ENCODE data around the gene ITPKB. TPM values are rescaled to one million over a fixed set of nuclear protein-coding genes. Genes with fewer than 3 reads are reported as not detected.

The ITPKB gene
- total RNA-seq, 4 donors from 2014 or later, result 22.2 to 68.6 (median 31.5) TPM

- no peak for TF ChIP-seq CTCF (IDR thresholded peaks at IDR 0.05)
- ATAC-seq (ENCODE audit: low FRiP score), result no peak
- no peak for DNase-seq (ENCODE audit: low spot score)
Observed at GRCh38 chr1:226666692-226667091, 72.4 kb downstream of the ITPKB start.

GRCh38 chr1:226666164-226666506 lies 72.9 kb downstream of the ITPKB start:
- ATAC-seq (ENCODE audit: low FRiP score), result no peak
- TF ChIP-seq CTCF (IDR thresholded peaks at IDR 0.05), result no peak
- DNase-seq (ENCODE audit: low spot score), result no peak

GRCh38 chr1:226665505-226666163 lies 73.4 kb downstream of the ITPKB start:
- no peak for TF ChIP-seq CTCF (IDR thresholded peaks at IDR 0.05)
- no peak for DNase-seq (ENCODE audit: low spot score)

GRCh38 chr1:226664413-226665101 lies 74.5 kb downstream of the ITPKB start:
- no peak for TF ChIP-seq CTCF (IDR thresholded peaks at IDR 0.05)
- DNase-seq (ENCODE audit: low spot score) (no peak), ATAC-seq (ENCODE audit: low FRiP score) (peak; percentile 14)

More at GRCh38 chr1:226665505-226666163, 73.4 kb downstream of the ITPKB start:
- ATAC-seq (ENCODE audit: low FRiP score), result no peak

- peak; percentile 0 for ATAC-seq (ENCODE audit: low FRiP score)
- no peak for DNase-seq (ENCODE audit: low spot score)
- TF ChIP-seq CTCF (IDR thresholded peaks at IDR 0.05), result no peak
Observed at GRCh38 chr1:226663327-226663704, 75.8 kb downstream of the ITPKB start.

GRCh38 chr1:226662642-226663326 lies 76.3 kb downstream of the ITPKB start:
- no peak for TF ChIP-seq CTCF (IDR thresholded peaks at IDR 0.05)
- DNase-seq (ENCODE audit: low spot score) (peak; percentile 76), ATAC-seq (ENCODE audit: low FRiP score) (peak; percentile 81)
